Upper lobe of left lung (tissue), 4 donors: ENCODE data around the gene BPNT1.

Experiments used
- CTCF ChIP-seq, 6 experiments: fragments of 450-650 bp in 4 of 6; fragments of 200-600 bp in 2 of 6; sonication (generic) in 2 of 6; IDR thresholded peaks; one replicate each; pipeline ENCODE4 v1.5.1; 2016 to 2019; ENCODE audit warnings: antibody characterized with exemption in 6 of 6
- EP300 ChIP-seq, 4 donors: sonication (generic); formaldehyde crosslinking; IDR thresholded peaks; one replicate each; pipeline ENCODE4 v1.5.1; 2017; ENCODE audit warnings: antibody characterized with exemption in 4 of 4, control low read depth in 2 of 4
- POLR2A ChIP-seq, 4 donors: fragments of 450-650 bp; IDR thresholded peaks; one replicate each; pipeline ENCODE4 v1.5.1; 2016 to 2017; ENCODE audit warnings: antibody characterized with exemption in 4 of 4, mild to moderate bottlenecking in 2 of 4
- POLR2AphosphoS5 ChIP-seq, 2 donors: sonication (generic); formaldehyde crosslinking; IDR thresholded peaks; one replicate each; pipeline ENCODE4 v1.5.1; 2017; ENCODE audit warnings: antibody characterized with exemption in 2 of 2

- no peak for TF ChIP-seq POLR2AphosphoS5 (IDR thresholded peaks at IDR 0.05)
- no peak for TF ChIP-seq EP300 (IDR thresholded peaks at IDR 0.05)
- no peak for TF ChIP-seq CTCF (IDR thresholded peaks at IDR 0.05)
- no peak for TF ChIP-seq POLR2A (IDR thresholded peaks at IDR 0.05)
Measured at GRCh38 chr1:220032911-220033310, 56.7 kb downstream of the BPNT1 start.
